ENCODE data around the gene HOXC9.

DNA sequence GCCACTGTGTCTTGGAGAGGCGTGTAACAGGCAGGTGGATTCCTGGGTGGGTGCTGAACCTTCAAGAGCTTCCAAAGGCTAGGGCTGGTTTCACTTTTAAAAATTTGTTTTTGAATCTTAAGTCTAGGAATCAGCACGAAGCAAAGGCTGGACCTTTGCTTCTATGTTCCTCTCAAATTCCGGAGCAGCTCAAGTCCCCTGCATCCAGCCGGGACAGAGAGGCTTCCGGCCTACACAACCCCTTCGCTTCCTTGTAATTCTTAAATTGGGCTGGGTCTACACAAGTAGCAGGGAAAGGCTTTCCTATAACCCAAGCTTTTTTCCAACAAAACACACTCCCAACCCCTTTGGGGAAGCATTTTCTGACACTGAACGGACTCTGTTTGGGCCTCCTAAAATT lies 37.0 kb upstream of the HOXC9 start:
- TF ChIP-seq, protein P1, sequence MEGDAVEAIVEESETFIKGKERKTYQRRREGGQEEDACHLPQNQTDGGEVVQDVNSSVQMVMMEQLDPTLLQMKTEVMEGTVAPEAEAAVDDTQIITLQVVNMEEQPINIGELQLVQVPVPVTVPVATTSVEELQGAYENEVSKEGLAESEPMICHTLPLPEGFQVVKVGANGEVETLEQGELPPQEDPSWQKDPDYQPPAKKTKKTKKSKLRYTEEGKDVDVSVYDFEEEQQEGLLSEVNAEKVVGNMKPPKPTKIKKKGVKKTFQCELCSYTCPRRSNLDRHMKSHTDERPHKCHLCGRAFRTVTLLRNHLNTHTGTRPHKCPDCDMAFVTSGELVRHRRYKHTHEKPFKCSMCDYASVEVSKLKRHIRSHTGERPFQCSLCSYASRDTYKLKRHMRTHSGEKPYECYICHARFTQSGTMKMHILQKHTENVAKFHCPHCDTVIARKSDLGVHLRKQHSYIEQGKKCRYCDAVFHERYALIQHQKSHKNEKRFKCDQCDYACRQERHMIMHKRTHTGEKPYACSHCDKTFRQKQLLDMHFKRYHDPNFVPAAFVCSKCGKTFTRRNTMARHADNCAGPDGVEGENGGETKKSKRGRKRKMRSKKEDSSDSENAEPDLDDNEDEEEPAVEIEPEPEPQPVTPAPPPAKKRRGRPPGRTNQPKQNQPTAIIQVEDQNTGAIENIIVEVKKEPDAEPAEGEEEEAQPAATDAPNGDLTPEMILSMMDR (IDR thresholded peaks at IDR 0.05; ENCODE audit: low read depth, low read length) = no peak
- no peak for TF ChIP-seq POLR2A (IDR thresholded peaks at IDR 0.05; ENCODE audit: extremely low read depth, insufficient read length)
- no peak for TF ChIP-seq MYC (IDR thresholded peaks at IDR 0.05; ENCODE audit: low read depth, low read length)
- no peak for TF ChIP-seq MAX (IDR thresholded peaks at IDR 0.05; ENCODE audit: low read depth, low read length)
